ENCODE results near the gene CHCHD10. TPM values are rescaled to one million over a fixed set of nuclear protein-coding genes. Genes with fewer than 3 reads are reported as not detected.
"Not testable (repeated sequence)": the region's sequence is repeated elsewhere in the genome, so short reads cannot be mapped to it uniquely, and the experiment has no call there.

Gene CHCHD10
- total RNA-seq, 2 experiments from 2014 or later, result 190 to 191 TPM

DNA sequence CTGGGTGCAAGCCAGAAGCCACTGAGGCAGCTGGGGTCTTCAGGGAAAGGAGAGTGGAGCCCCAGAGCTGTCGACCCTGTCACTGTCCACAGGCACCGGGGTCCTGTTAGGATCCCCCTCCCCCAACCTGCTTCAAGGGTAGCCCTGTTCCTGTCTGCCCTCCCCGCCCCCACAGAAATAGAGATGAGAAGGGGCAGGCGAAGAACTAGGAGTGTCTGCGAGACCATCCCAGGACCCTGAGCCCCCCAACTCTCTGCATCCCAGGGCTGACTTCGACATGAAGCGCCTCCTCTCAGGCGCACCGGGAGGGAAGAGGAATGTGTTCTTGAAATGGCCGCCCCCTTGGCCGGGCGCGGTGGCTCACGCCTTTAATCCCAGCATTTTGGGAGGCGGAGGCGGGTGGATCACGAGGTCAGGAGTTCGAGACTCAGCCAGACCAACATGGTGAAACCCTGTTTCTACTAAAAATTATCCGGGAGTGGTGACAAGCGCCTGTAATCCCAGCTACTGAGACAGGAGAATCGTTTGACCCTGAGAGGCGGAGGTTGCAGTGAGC lies 16.3 kb downstream of the CHCHD10 start:
- intact Hi-C loops (cut with micrococcal nuclease), result loop anchor here (2.0 kb wide), 1 partner anchor 35 kb away; no protein-coding TSS in a partner anchor
- no peak for DNase-seq
- CTCF ChIA-PET, result no interaction called here
- no peaks in the 10 kb centered on the region for H3K36me3 Mint-ChIP-seq (ENCODE audit: low read depth)
- no peaks in the 10 kb centered on the region for H3K9me3 Mint-ChIP-seq
- H3K27me3 Mint-ChIP-seq (ENCODE audit: low read depth), result no peaks in the 10 kb centered on the region
- H3K4me1 Mint-ChIP-seq (ENCODE audit: low read depth), result peaks cover 11% of the 10 kb centered on the region
- peak overlapping the region; percentile 73 for H3K4me3 Mint-ChIP-seq
- no peak overlapping the region for H3K27ac Mint-ChIP-seq

DNA sequence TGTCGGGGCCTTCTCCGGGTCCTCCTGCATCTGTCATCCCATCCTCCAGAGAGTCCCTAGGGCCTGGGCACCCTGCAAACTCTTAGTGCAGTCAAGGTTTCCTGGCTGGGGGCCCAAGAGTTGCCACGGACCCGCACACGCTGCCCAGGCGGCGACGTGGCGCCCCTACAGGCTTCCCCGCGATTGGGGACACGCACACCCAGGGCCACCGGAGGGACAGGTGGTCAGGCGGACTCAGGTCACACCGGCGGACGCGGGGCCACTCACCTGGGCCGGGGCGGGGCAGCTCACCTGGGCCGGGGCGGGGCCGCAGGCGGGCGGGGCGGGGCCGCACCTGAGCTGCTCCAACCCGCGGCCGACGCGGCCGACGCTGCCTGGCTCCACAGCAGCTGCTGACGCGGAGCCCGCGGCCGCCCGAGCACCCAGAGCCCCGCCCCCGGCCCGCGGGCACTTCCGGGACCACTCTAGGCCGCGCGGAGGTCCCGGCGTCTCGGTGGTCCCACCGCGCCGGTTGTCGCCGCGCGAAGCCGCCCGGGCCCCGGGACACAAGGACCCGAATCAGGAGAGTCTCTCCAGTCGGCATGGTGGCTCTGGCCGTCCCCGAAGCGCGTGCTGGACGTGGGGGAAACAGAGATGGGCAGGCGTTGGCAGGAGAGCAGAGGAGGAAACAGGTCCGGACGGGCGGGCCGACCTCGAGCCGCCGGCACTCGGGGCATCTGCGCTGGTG lies 16.9 kb downstream of the CHCHD10 start, which contains the start of gene ZNF70:
TSS of gene ZNF70 (minus strand) at position 399 of the 727 bp plus-strand sequence. CDS start 5,972 bp downstream, outside the sequence.
- peak within 1 kb of the TSS; percentile 75 for H3K4me3 Mint-ChIP-seq
- peaks cover 11% of the 10 kb centered on the region for H3K4me1 Mint-ChIP-seq (ENCODE audit: low read depth)
- no peak within 1 kb of the TSS for H3K27ac Mint-ChIP-seq
- peak; percentile 81 for DNase-seq
- CTCF ChIA-PET, result interaction anchor here (1.2 kb wide), 1 partner anchor 9 kb away, joined by 4 read pairs; no protein-coding TSS in a partner anchor
- no peaks in the 10 kb centered on the region for H3K9me3 Mint-ChIP-seq
- intact Hi-C loops (cut with micrococcal nuclease), result loop anchor here (2.0 kb wide), 1 partner anchor 34 kb away; no protein-coding TSS in a partner anchor
- peaks cover 2% of the 10 kb centered on the region for H3K36me3 Mint-ChIP-seq (ENCODE audit: low read depth)
- H3K27me3 Mint-ChIP-seq (ENCODE audit: low read depth), result no peaks in the 10 kb centered on the region

DNA sequence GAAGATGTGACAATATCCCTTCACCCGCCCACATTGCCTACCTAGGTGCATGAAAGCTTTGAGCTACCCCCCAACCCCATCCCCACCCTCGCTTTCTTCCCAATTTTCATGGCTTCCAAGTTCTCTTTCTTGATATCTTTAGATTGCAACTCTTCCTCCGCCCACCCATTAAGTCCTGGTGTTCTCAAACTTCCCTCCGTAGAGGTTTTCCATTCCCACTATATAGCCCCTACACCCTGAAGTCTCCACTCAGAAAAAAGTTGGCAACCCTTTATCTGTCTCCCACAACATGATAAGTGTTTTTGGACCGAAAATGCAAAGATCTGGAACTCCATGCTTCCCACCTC lies 17.4 kb downstream of the CHCHD10 start:
- Mint-ChIP-seq H3K27me3 (ENCODE audit: low read depth) (no peaks in the 10 kb centered on the region), H3K36me3 (ENCODE audit: low read depth) (peaks cover 3% of the 10 kb centered on the region), H3K4me3 (peak overlapping the region; percentile 75), H3K4me1 (ENCODE audit: low read depth) (peaks cover 11% of the 10 kb centered on the region), H3K9me3 (no peaks in the 10 kb centered on the region), H3K27ac (no peak overlapping the region)
- CTCF ChIA-PET, result interaction anchor here (1.2 kb wide), 1 partner anchor 9 kb away, joined by 4 read pairs; no protein-coding TSS in a partner anchor
- intact Hi-C loops (cut with micrococcal nuclease), result loop anchor here (2.0 kb wide), 1 partner anchor 34 kb away; no protein-coding TSS in a partner anchor
- no peak for DNase-seq

DNA sequence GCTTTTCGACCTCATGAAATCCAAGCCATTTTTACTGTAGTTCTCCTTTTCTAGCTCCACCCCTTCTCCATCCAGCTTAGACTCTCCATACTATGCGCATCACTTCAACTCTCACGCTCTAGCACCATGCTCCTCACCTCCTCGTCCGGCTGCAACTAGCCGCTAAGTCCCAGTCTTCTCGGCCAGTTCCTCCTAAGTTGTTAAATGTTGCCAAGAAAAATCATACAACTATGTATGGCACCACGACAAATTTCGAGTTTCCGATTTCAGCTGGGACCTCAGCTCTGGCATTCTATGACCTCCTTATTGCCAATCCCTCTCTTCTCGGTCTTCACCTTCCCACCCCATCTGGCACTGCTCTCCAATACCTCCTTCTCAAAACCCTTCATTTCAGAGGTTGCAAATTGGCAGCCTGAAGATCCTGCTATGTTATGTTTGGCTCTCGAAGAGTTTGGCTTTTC lies 17.9 kb downstream of the CHCHD10 start:
- peaks cover 7% of the 10 kb centered on the region for H3K36me3 Mint-ChIP-seq (ENCODE audit: low read depth)
- intact Hi-C loops (cut with micrococcal nuclease), result loop anchor here (2.0 kb wide), 1 partner anchor 33 kb away; no protein-coding TSS in a partner anchor
- peak overlapping the region; percentile 75 for H3K4me3 Mint-ChIP-seq
- CTCF ChIA-PET, result interaction anchor here (1.2 kb wide), 1 partner anchor 10 kb away, joined by 4 read pairs; no protein-coding TSS in a partner anchor
- peaks cover 4% of the 10 kb centered on the region for H3K9me3 Mint-ChIP-seq
- no peak overlapping the region for H3K27ac Mint-ChIP-seq
- H3K27me3 Mint-ChIP-seq (ENCODE audit: low read depth), result no peaks in the 10 kb centered on the region
- no peak for DNase-seq
- peaks cover 11% of the 10 kb centered on the region for H3K4me1 Mint-ChIP-seq (ENCODE audit: low read depth)

DNA sequence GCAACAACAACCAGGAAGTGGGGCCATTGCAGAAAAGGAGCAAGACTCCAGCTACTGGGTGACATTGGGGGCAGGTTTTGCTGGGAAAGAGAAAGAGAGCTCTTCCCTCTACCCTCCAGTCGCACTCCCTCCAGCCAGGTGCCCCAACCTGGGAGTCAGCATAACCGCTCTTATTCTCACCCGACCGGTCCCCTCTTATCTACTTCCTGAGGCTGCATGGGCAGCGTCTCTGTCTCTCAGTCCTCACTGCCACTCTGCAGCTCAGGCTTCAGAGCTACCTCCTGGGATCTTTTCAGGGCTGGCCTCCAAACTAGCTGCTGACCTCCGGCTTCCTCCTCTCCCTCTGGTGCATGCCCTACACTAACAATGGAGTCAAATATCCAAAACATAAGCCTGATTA lies 22.0 kb downstream of the CHCHD10 start:
- H3K4me1 Mint-ChIP-seq (ENCODE audit: low read depth), result peaks cover 10% of the 10 kb centered on the region
- H3K4me3 Mint-ChIP-seq, result no peak overlapping the region
- no peak overlapping the region for H3K27ac Mint-ChIP-seq
- H3K27me3 Mint-ChIP-seq (ENCODE audit: low read depth), result no peaks in the 10 kb centered on the region
- intact Hi-C loops (cut with micrococcal nuclease), result no loop called here
- DNase-seq, result no peak
- H3K36me3 Mint-ChIP-seq (ENCODE audit: low read depth), result peaks cover 20% of the 10 kb centered on the region
- CTCF ChIA-PET, result no interaction called here
- peaks cover 16% of the 10 kb centered on the region for H3K9me3 Mint-ChIP-seq

DNA sequence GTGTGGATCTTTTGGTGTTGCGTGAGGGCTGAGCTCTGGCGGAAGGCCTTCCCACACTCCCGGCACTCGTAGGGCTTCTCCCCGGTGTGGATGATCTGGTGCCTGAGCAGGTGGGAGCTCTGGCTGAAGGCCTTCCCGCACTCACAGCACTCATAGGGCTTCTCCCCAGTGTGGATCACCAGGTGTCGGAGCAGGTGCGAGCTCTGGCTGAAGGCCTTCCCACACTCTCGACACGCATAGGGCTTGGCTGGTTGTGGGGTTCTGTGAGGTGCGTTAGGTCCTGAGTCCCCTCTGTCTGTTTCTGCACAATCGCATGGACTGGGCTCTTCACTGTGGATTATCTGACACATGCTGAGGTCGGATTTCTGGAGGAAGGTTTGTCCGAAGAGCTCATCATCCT lies 23.3 kb downstream of the CHCHD10 start:
- peaks cover 16% of the 10 kb centered on the region for H3K9me3 Mint-ChIP-seq
- CTCF ChIA-PET, result interaction anchor here (0.6 kb wide), 1 partner anchor 923 kb away, joined by 3 read pairs; no protein-coding TSS in a partner anchor
- H3K36me3 Mint-ChIP-seq (ENCODE audit: low read depth), result peaks cover 20% of the 10 kb centered on the region
- H3K4me1 Mint-ChIP-seq (ENCODE audit: low read depth), result no peaks in the 10 kb centered on the region
- no peak overlapping the region for H3K27ac Mint-ChIP-seq
- no peak for DNase-seq
- no peaks in the 10 kb centered on the region for H3K27me3 Mint-ChIP-seq (ENCODE audit: low read depth)
- intact Hi-C loops (cut with micrococcal nuclease), result no loop called here
- no peak overlapping the region for H3K4me3 Mint-ChIP-seq

DNA sequence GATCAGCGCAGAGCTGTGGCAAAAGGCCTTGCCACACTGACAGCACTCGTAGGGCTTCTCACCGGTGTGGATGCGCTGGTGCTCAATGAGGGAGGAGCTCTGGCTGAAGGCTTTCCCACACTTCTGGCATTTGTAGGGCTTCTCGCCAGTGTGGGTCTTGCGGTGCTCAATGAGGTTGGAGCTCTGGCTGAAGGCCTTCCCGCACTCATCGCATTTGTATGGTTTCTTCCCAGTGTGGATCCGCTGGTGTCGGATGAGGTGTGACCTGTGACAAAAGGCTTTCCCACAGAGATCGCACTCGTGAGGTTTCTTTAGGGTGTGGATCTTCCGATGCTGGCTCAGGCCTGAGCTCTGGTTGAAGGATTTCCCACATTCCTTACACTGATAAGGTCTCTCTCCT lies 23.8 kb downstream of the CHCHD10 start:
- peaks cover 16% of the 10 kb centered on the region for H3K9me3 Mint-ChIP-seq
- peaks cover 20% of the 10 kb centered on the region for H3K36me3 Mint-ChIP-seq (ENCODE audit: low read depth)
- DNase-seq, result no peak
- H3K4me3 Mint-ChIP-seq, result no peak overlapping the region
- H3K27me3 Mint-ChIP-seq (ENCODE audit: low read depth), result no peaks in the 10 kb centered on the region
- H3K27ac Mint-ChIP-seq, result no peak overlapping the region
- intact Hi-C loops (cut with micrococcal nuclease), result no loop called here
- CTCF ChIA-PET, result no interaction called here
- no peaks in the 10 kb centered on the region for H3K4me1 Mint-ChIP-seq (ENCODE audit: low read depth)

DNA sequence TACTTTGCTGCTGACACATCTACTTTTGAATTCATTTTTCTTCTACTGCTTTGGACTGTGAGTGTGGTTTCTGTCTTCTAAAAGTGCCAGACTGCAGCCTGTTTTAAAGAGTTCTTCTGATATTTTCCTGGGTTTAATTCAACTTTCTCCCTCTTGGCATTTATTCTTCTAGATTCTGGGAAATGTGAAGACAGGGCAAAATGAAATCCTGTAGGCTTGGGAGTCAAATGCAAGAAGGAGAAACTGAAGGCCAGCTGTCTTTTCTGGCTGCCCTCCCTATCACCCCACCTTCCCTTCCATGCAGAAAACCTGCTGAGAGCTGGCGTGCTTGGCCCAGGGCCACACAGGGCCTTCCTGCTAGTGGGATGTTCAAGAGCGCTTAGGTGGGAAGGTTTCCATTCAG lies 24.5 kb downstream of the CHCHD10 start:
- intact Hi-C loops (cut with micrococcal nuclease), result no loop called here
- no peak for DNase-seq
- H3K27me3 Mint-ChIP-seq (ENCODE audit: low read depth), result no peaks in the 10 kb centered on the region
- no peak overlapping the region for H3K4me3 Mint-ChIP-seq
- no peaks in the 10 kb centered on the region for H3K4me1 Mint-ChIP-seq (ENCODE audit: low read depth)
- H3K36me3 Mint-ChIP-seq (ENCODE audit: low read depth), result peaks cover 20% of the 10 kb centered on the region
- H3K9me3 Mint-ChIP-seq, result peaks cover 16% of the 10 kb centered on the region
- H3K27ac Mint-ChIP-seq, result no peak overlapping the region
- CTCF ChIA-PET, result no interaction called here

DNA sequence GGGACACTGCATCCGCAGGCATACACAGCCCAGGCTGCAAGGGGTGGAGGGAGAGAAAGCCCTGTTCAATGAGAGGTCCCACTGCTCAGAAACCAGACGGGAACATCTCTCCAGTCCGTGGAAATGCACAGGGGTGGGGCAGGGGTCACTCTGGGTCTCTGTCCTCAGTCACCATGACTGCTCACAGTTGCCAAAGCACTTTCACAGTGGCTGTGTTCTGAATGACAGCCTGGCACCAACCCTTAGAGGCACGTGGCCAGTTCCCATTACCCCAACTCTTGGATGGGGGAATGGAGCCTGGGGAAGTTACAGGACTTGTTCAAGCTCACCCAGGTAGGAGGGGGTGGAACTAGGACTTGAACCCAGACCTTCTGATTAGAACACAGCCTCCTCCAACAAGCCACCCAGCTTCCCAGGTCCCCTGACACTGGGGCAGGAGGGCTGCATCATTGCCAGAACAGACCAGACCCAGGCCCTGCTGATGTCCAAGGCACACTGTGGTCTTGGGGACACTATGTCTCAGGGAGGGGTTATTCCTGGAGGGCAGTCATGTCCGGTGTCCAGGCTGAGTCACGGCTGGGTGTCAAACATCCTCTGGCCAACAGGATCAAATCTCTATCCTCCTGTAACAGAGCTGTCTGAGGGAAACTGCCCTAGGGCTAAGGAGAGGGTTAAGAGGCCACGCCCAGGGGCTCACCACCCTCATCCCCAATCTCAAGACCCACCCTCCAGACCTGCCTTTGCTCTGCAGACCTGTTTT lies 25.1 kb downstream of the CHCHD10 start:
- Mint-ChIP-seq H3K36me3 (ENCODE audit: low read depth) (peaks cover 20% of the 10 kb centered on the region), H3K27ac (no peak overlapping the region), H3K27me3 (ENCODE audit: low read depth) (no peaks in the 10 kb centered on the region), H3K9me3 (peaks cover 16% of the 10 kb centered on the region), H3K4me3 (no peak overlapping the region), H3K4me1 (ENCODE audit: low read depth) (no peaks in the 10 kb centered on the region)
- CTCF ChIA-PET, result no interaction called here
- DNase-seq, result no peak
- intact Hi-C loops (cut with micrococcal nuclease), result no loop called here

DNA sequence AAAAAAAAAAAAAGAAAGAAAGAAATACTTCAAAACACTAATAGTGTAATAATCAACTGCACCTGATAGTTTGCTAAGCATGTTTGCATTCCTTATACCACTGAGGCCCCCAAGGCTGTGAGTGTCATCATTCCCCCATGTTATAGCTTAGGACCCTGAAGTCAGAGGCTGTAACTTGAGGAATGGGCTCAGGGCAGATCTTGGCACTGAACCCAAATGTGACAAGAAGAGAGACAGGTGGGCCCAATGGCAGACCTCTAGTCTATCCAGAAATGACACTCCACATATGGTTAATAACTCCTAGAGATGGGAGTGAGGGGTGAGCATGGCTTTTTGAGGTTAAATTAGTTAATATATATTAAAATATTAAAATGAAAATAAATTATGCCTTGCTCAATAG lies 30.1 kb downstream of the CHCHD10 start:
- Mint-ChIP-seq H3K27me3 (ENCODE audit: low read depth) (no peaks in the 10 kb centered on the region), H3K36me3 (ENCODE audit: low read depth) (no peaks in the 10 kb centered on the region), H3K4me1 (ENCODE audit: low read depth) (no peaks in the 10 kb centered on the region), H3K4me3 (no peak overlapping the region), H3K27ac (no peak overlapping the region), H3K9me3 (no peaks in the 10 kb centered on the region)
- DNase-seq, result no peak
- CTCF ChIA-PET, result interaction anchor here (1.0 kb wide), 1 partner anchor 110 kb away, joined by 3 read pairs; no protein-coding TSS in a partner anchor
- intact Hi-C loops (cut with micrococcal nuclease), result no loop called here

DNA sequence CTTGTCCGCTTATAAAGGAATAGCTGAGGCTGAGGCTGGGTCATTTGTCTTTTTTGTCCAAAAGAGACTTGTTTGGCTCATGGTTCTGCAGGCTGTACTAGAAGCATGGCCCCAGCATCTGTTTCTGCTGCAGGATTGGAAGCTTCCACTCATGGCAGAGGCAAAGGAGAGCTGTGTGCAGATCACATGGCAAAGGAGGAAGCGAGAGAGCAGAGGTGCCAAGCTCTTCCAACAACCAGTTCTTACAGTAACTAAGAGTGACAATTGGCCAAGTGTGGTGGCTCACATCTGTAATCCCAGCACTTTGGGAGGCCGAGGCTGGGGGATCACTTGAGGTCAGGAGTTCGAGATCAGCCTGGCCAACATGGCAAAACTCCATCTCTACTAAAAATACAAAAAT lies 39.7 kb downstream of the CHCHD10 start:
- H3K27ac Mint-ChIP-seq; H3K4me1 Mint-ChIP-seq (ENCODE audit: low read depth); H3K4me3 Mint-ChIP-seq; H3K9me3 Mint-ChIP-seq; intact Hi-C loops (cut with micrococcal nuclease); H3K36me3 Mint-ChIP-seq (ENCODE audit: low read depth); DNase-seq; H3K27me3 Mint-ChIP-seq (ENCODE audit: low read depth); CTCF ChIA-PET: not testable (repeated sequence)

DNA sequence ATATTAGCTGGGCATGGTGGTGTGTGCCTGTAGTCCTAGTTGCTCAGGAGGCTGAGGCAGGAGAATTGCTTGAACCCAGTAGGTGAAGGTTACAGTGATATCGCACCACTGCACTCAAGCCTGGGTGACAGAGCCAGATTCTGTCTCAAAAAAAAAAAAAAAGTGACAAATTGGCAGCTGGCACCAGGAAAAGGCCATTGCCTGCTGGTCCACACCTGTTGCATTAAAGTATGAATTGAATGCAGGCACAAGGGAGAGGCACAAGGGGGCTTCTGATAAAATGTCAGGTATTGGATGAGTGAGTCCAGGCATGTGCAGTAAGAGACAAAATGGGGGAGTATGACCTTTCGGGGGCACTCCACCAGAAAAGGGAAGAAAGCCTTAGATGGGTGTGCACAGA lies 45.0 kb downstream of the CHCHD10 start:
- CTCF ChIA-PET, result no interaction called here

More for the DNA sequence above, 45.0 kb downstream of the CHCHD10 start:
- Mint-ChIP-seq H3K9me3 (no peaks in the 10 kb centered on the region), H3K27me3 (ENCODE audit: low read depth) (no peaks in the 10 kb centered on the region), H3K36me3 (ENCODE audit: low read depth) (no peaks in the 10 kb centered on the region), H3K27ac (no peak overlapping the region), H3K4me3 (no peak overlapping the region), H3K4me1 (ENCODE audit: low read depth) (no peaks in the 10 kb centered on the region)
- DNase-seq, result no peak
- intact Hi-C loops (cut with micrococcal nuclease), result no loop called here

All from activated naive CD4-positive, alpha-beta T cell treated with anti-CD3 and anti-CD28 coated beads for 36 hours (primary cell).